Ishikawa (cell line): ENCODE measurements around the gene NSUN5.

Experiments used
- CEBPB ChIP-seq: IDR thresholded peaks from 2 replicates; pipeline ENCODE4 v1.6.1; 2012
- CREB1 ChIP-seq: IDR thresholded peaks from 2 replicates; pipeline ENCODE4 v1.6.1; 2012; ENCODE audit warnings: low read depth
- EGR1 ChIP-seq: IDR thresholded peaks from 2 replicates; pipeline ENCODE4 v1.6.1; 2012
- EP300 ChIP-seq: IDR thresholded peaks from 2 replicates; pipeline ENCODE4 v1.6.1; 2012; ENCODE audit warnings: borderline replicate concordance
- FOXM1 ChIP-seq: IDR thresholded peaks from 2 replicates; pipeline ENCODE4 v1.6.1; 2012; ENCODE audit warnings: low read depth, borderline replicate concordance
- NFIC ChIP-seq: IDR thresholded peaks from 2 replicates; pipeline ENCODE4 v1.6.1; 2012
- RAD21 ChIP-seq: IDR thresholded peaks from 2 replicates; pipeline ENCODE4 v1.6.1; 2012; ENCODE audit warnings: low read depth
- TAF1 ChIP-seq: IDR thresholded peaks from 2 replicates; pipeline ENCODE4 v1.6.1; 2012; ENCODE audit warnings: low read depth, mild to moderate bottlenecking
- TCF12 ChIP-seq: IDR thresholded peaks from 2 replicates; pipeline ENCODE4 v1.6.1; 2012; ENCODE audit warnings: low read depth
- TEAD4 ChIP-seq: IDR thresholded peaks from 2 replicates; pipeline ENCODE4 v1.6.1; 2012
- YY1 ChIP-seq: IDR thresholded peaks from 2 replicates; pipeline ENCODE4 v1.6.1; 2012; ENCODE audit warnings: low read depth
- ZBTB7A ChIP-seq: IDR thresholded peaks from 2 replicates; pipeline ENCODE4 v1.6.1; 2012; ENCODE audit warnings: low read depth
- TF ChIP-seq, protein P1 (sequence below): IDR thresholded peaks from 2 replicates; pipeline ENCODE4 v1.6.1; 2012; ENCODE audit warnings: low read depth, mild to moderate bottlenecking
- TF ChIP-seq, protein P2 (sequence below): IDR thresholded peaks from 2 replicates; pipeline ENCODE4 v1.6.1; 2012
- TF ChIP-seq, protein P3 (sequence below): IDR thresholded peaks from 2 replicates; pipeline ENCODE4 v1.6.1; 2012

Gene NSUN5

DNA sequence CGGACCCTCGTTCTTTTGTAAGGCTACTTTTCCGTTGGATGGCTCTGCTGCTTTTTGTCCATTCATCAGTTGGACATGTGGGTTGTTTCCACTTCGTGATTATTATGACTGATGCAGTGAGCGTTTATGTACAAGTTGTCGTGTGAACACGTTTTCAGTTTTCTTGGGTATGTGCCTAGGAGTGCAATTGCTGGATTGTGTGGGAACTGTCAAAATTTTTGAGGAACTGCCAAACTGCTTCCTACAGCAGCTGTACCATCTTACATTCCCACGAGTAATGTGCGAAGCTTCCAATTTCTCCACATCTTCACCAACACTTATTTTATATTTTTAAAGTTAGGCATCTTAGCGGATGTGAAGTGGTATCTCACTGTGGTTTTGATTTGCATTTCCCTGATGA is 29.7 kb upstream of the NSUN5 start:
- TF ChIP-seq CREB1 (no peak), EGR1 (no peak), TCF12 (no peak), RAD21 (no peak), NFIC (no peak), TAF1 (no peak), TEAD4 (no peak), YY1 (no peak), EP300 (no peak), ZBTB7A (no peak), FOXM1 (no peak), CEBPB (no peak)
- TF ChIP-seq, protein P1, sequence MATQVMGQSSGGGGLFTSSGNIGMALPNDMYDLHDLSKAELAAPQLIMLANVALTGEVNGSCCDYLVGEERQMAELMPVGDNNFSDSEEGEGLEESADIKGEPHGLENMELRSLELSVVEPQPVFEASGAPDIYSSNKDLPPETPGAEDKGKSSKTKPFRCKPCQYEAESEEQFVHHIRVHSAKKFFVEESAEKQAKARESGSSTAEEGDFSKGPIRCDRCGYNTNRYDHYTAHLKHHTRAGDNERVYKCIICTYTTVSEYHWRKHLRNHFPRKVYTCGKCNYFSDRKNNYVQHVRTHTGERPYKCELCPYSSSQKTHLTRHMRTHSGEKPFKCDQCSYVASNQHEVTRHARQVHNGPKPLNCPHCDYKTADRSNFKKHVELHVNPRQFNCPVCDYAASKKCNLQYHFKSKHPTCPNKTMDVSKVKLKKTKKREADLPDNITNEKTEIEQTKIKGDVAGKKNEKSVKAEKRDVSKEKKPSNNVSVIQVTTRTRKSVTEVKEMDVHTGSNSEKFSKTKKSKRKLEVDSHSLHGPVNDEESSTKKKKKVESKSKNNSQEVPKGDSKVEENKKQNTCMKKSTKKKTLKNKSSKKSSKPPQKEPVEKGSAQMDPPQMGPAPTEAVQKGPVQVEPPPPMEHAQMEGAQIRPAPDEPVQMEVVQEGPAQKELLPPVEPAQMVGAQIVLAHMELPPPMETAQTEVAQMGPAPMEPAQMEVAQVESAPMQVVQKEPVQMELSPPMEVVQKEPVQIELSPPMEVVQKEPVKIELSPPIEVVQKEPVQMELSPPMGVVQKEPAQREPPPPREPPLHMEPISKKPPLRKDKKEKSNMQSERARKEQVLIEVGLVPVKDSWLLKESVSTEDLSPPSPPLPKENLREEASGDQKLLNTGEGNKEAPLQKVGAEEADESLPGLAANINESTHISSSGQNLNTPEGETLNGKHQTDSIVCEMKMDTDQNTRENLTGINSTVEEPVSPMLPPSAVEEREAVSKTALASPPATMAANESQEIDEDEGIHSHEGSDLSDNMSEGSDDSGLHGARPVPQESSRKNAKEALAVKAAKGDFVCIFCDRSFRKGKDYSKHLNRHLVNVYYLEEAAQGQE, result no peak
- TF ChIP-seq, protein P2, sequence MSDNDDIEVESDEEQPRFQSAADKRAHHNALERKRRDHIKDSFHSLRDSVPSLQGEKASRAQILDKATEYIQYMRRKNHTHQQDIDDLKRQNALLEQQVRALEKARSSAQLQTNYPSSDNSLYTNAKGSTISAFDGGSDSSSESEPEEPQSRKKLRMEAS, result no peak
- TF ChIP-seq, protein P3, sequence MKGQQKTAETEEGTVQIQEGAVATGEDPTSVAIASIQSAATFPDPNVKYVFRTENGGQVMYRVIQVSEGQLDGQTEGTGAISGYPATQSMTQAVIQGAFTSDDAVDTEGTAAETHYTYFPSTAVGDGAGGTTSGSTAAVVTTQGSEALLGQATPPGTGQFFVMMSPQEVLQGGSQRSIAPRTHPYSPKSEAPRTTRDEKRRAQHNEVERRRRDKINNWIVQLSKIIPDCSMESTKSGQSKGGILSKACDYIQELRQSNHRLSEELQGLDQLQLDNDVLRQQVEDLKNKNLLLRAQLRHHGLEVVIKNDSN, result no peak

DNA sequence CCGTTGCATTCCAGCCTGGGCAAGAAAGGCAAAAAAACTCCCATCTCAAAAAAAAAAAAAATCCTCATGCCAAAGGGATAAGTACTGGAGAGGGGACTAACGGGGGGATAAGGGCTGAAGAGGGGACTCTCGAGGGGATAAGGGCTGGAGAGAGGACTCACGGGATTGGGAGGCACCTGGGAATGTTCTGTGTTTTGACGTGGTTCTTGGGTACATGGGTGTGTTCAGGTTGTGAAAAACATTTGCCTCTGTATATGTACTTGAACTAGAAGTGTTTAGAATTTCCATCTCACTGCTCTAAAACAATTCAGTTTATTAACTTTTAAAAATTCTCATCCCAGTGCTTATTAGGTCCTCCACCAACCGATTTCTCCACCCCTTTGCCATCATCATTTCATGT is 23.8 kb upstream of the NSUN5 start:
- TF ChIP-seq EP300, result no peak
- TF ChIP-seq TEAD4, result no peak

DNA sequence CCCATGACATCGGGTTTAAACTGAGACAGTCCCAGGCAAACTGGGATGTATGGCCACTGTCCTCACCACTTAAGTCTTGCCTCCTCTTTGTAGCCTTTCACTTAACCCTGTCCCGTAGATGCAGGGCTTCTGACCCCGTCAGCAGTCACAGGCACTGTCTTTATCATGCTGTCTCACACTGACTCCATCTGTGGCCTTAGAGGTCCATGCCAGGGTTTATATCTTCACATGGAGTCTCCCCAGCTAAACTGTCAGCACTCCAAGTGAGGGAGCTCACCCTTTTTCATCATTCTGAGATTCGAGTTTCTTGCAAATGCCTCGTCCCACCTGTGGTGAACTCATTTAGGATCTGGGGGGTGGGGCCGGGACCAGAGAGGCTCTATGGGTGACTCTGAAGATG is 22.1 kb upstream of the NSUN5 start:
- TF ChIP-seq, protein P1, result no peak
- no peak for TF ChIP-seq RAD21
- no peak for TF ChIP-seq EGR1
- TF ChIP-seq EP300, result no peak

DNA sequence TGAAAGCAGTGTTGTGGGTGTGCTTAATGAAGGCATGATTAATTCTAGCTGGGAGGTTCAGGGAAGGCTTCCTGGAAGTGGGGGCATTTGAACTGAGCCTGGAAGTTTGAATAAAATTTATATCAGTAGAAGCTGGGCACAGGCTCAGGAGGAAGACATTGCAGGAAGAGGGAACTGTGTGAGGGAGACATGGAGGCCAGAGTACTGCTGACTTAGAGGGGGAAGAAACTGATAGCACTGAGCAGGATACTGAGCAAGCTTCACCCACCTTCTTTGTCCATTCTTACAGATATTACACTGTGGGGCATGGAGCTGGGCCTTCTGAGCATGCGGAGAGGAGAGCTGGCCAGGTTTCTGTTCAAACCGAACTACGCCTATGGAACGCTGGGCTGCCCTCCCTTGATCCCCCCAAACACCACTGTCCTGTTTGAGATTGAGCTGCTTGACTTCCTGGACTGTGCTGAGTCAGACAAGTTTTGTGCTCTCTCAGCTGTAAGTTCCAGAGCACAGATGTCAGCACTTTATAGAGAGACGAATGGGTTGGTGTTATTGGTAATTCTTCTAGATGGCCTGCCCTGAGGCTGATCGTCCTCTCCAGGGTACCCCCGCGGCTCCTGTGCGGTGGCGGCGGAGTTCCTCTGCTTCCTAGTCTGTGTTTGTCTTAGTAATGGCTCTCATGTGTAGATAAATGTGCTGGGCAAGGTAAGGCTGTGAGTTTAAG is 21.4 kb upstream of the NSUN5 start:
- TF ChIP-seq, protein P1, result no peak
- TF ChIP-seq CEBPB (no peak), TAF1 (no peak), YY1 (no peak), ZBTB7A (no peak), TEAD4 (no peak), EGR1 (no peak), NFIC (no peak), RAD21 (no peak)
- TF ChIP-seq, protein P3, result no peak

DNA sequence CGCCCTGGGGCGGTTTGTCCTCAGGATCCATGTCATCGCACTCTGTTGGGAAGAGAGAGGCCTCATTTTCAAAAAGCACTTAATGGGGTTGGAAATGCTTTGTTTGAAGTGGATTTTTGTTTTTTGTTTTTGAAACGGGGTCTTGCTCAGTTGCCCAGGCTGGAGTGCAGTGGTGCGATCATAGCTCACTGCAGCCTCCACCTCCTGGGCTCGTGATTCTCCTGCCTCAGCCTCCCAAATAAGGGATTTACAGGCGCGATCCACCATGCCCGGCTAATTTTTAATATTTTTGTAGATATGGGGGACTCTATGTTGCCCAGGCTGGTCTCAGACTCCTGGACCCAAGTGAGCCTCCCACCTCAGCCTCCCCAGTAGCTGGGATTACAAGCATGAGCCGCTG is 20.1 kb upstream of the NSUN5 start:
- no peak for TF ChIP-seq FOXM1
- TF ChIP-seq ZBTB7A, result no peak
- no peak for TF ChIP-seq EP300
- no peak for TF ChIP-seq RAD21
- TF ChIP-seq, protein P3, result no peak
- no peak for TF ChIP-seq TAF1
- no peak for TF ChIP-seq YY1
- no peak for TF ChIP-seq NFIC
- TF ChIP-seq, protein P1, result no peak
- no peak for TF ChIP-seq TCF12
- TF ChIP-seq CEBPB, result no peak
- no peak for TF ChIP-seq CREB1
- TF ChIP-seq, protein P2, result no peak
- no peak for TF ChIP-seq TEAD4
- no peak for TF ChIP-seq EGR1
